ENCODE results near the gene ZYG11A.

Gene ZYG11A

GRCh38 chr1:52904208-52904926 lies 61.8 kb downstream of the ZYG11A start:
- DNase-seq: no peak
- Mint-ChIP-seq H3K4me3 (no peak overlapping the region), H3K4me1 (ENCODE audit: low read depth) (no peaks in the 10 kb centered on the region), H3K27ac (no peak overlapping the region), H3K27me3 (no peaks in the 10 kb centered on the region), H3K36me3 (ENCODE audit: low read depth) (peaks cover 32% of the 10 kb centered on the region), H3K9me3 (no peaks in the 10 kb centered on the region)

- no peaks in the 10 kb centered on the region for H3K27me3 Mint-ChIP-seq
- H3K36me3 Mint-ChIP-seq (ENCODE audit: low read depth): peaks cover 34% of the 10 kb centered on the region
- H3K9me3 Mint-ChIP-seq: no peaks in the 10 kb centered on the region
- peak; percentile 50 for DNase-seq
- no peaks in the 10 kb centered on the region for H3K4me1 Mint-ChIP-seq (ENCODE audit: low read depth)
- H3K27ac Mint-ChIP-seq: no peak overlapping the region
- H3K4me3 Mint-ChIP-seq: no peak overlapping the region
Observed at GRCh38 chr1:52904927-52905698, 62.6 kb downstream of the ZYG11A start.

- Mint-ChIP-seq H3K27ac (no peak overlapping the region), H3K4me3 (no peak overlapping the region), H3K27me3 (no peaks in the 10 kb centered on the region), H3K9me3 (no peaks in the 10 kb centered on the region), H3K36me3 (ENCODE audit: low read depth) (peaks cover 38% of the 10 kb centered on the region), H3K4me1 (ENCODE audit: low read depth) (no peaks in the 10 kb centered on the region)
- no peak for DNase-seq
Observed at GRCh38 chr1:52906135-52906603, 63.6 kb downstream of the ZYG11A start.

GRCh38 chr1:52907068-52907811 lies 64.7 kb downstream of the ZYG11A start:
- Mint-ChIP-seq H3K4me3 (no peak overlapping the region), H3K27me3 (no peaks in the 10 kb centered on the region), H3K36me3 (ENCODE audit: low read depth) (peaks cover 41% of the 10 kb centered on the region), H3K9me3 (no peaks in the 10 kb centered on the region), H3K4me1 (ENCODE audit: low read depth) (no peaks in the 10 kb centered on the region), H3K27ac (no peak overlapping the region)
- no peak for DNase-seq

GRCh38 chr1:52907812-52908153 lies 65.2 kb downstream of the ZYG11A start:
- Mint-ChIP-seq H3K27me3 (no peaks in the 10 kb centered on the region), H3K9me3 (no peaks in the 10 kb centered on the region), H3K27ac (no peak overlapping the region), H3K36me3 (ENCODE audit: low read depth) (peaks cover 41% of the 10 kb centered on the region), H3K4me1 (ENCODE audit: low read depth) (no peaks in the 10 kb centered on the region), H3K4me3 (no peak overlapping the region)
- no peak for DNase-seq

GRCh38 chr1:52911541-52911940 lies 69.0 kb downstream of the ZYG11A start:
- Mint-ChIP-seq H3K27ac (no peak overlapping the region), H3K9me3 (no peaks in the 10 kb centered on the region), H3K36me3 (ENCODE audit: low read depth) (peaks cover 33% of the 10 kb centered on the region), H3K4me1 (ENCODE audit: low read depth) (no peaks in the 10 kb centered on the region), H3K27me3 (no peaks in the 10 kb centered on the region), H3K4me3 (no peak overlapping the region)
- DNase-seq: no peak

- no peak for DNase-seq
- Mint-ChIP-seq H3K4me3 (no peak overlapping the region), H3K27ac (no peak overlapping the region), H3K27me3 (no peaks in the 10 kb centered on the region), H3K36me3 (ENCODE audit: low read depth) (peaks cover 25% of the 10 kb centered on the region), H3K4me1 (ENCODE audit: low read depth) (peaks cover 2% of the 10 kb centered on the region), H3K9me3 (no peaks in the 10 kb centered on the region)
Observed at GRCh38 chr1:52913014-52913413, 70.5 kb downstream of the ZYG11A start.

GRCh38 chr1:52913537-52913936 lies 71.0 kb downstream of the ZYG11A start:
- DNase-seq: no peak
- Mint-ChIP-seq H3K27me3 (no peaks in the 10 kb centered on the region), H3K4me1 (ENCODE audit: low read depth) (peaks cover 2% of the 10 kb centered on the region), H3K9me3 (no peaks in the 10 kb centered on the region), H3K36me3 (ENCODE audit: low read depth) (peaks cover 22% of the 10 kb centered on the region), H3K4me3 (no peak overlapping the region), H3K27ac (no peak overlapping the region)

- no peak overlapping the region for H3K4me3 Mint-ChIP-seq
- no peaks in the 10 kb centered on the region for H3K9me3 Mint-ChIP-seq
- DNase-seq: no peak
- peaks cover 16% of the 10 kb centered on the region for H3K36me3 Mint-ChIP-seq (ENCODE audit: low read depth)
- H3K4me1 Mint-ChIP-seq (ENCODE audit: low read depth): peaks cover 8% of the 10 kb centered on the region
- no peak overlapping the region for H3K27ac Mint-ChIP-seq
- no peaks in the 10 kb centered on the region for H3K27me3 Mint-ChIP-seq
Observed at GRCh38 chr1:52914463-52914862, 71.9 kb downstream of the ZYG11A start.

- peaks cover 10% of the 10 kb centered on the region for H3K36me3 Mint-ChIP-seq (ENCODE audit: low read depth)
- peaks cover 16% of the 10 kb centered on the region for H3K4me1 Mint-ChIP-seq (ENCODE audit: low read depth)
- H3K27ac Mint-ChIP-seq: no peak overlapping the region
- DNase-seq: no peak
- no peaks in the 10 kb centered on the region for H3K9me3 Mint-ChIP-seq
- H3K4me3 Mint-ChIP-seq: no peak overlapping the region
- H3K27me3 Mint-ChIP-seq: no peaks in the 10 kb centered on the region
Observed at GRCh38 chr1:52915211-52915854, 72.8 kb downstream of the ZYG11A start.

GRCh38 chr1:52915855-52916220 lies 73.3 kb downstream of the ZYG11A start:
- peaks cover 22% of the 10 kb centered on the region for H3K4me1 Mint-ChIP-seq (ENCODE audit: low read depth)
- peaks cover 7% of the 10 kb centered on the region for H3K36me3 Mint-ChIP-seq (ENCODE audit: low read depth)
- DNase-seq: no peak
- no peaks in the 10 kb centered on the region for H3K27me3 Mint-ChIP-seq
- H3K27ac Mint-ChIP-seq: no peak overlapping the region
- no peak overlapping the region for H3K4me3 Mint-ChIP-seq
- no peaks in the 10 kb centered on the region for H3K9me3 Mint-ChIP-seq

- peaks cover 4% of the 10 kb centered on the region for H3K36me3 Mint-ChIP-seq (ENCODE audit: low read depth)
- no peak overlapping the region for H3K27ac Mint-ChIP-seq
Observed at GRCh38 chr1:52916241-52916975, 73.8 kb downstream of the ZYG11A start.

GRCh38 chr1:52917156-52917555 lies 74.6 kb downstream of the ZYG11A start:
- Mint-ChIP-seq H3K9me3 (no peaks in the 10 kb centered on the region), H3K4me3 (no peak overlapping the region), H3K36me3 (ENCODE audit: low read depth) (peaks cover 3% of the 10 kb centered on the region), H3K27ac (no peak overlapping the region), H3K27me3 (no peaks in the 10 kb centered on the region), H3K4me1 (ENCODE audit: low read depth) (peaks cover 28% of the 10 kb centered on the region)
- DNase-seq: no peak

More at GRCh38 chr1:52916241-52916975, 73.8 kb downstream of the ZYG11A start:
- H3K4me3 Mint-ChIP-seq: no peak overlapping the region
- DNase-seq: no peak
- no peaks in the 10 kb centered on the region for H3K27me3 Mint-ChIP-seq
- H3K4me1 Mint-ChIP-seq (ENCODE audit: low read depth): peaks cover 23% of the 10 kb centered on the region
- H3K9me3 Mint-ChIP-seq: no peaks in the 10 kb centered on the region

- H3K27me3 Mint-ChIP-seq: no peaks in the 10 kb centered on the region
- H3K27ac Mint-ChIP-seq: no peak overlapping the region
- H3K9me3 Mint-ChIP-seq: no peaks in the 10 kb centered on the region
- no peak overlapping the region for H3K4me3 Mint-ChIP-seq
- DNase-seq: no peak
- peaks cover 30% of the 10 kb centered on the region for H3K4me1 Mint-ChIP-seq (ENCODE audit: low read depth)
- peaks cover 3% of the 10 kb centered on the region for H3K36me3 Mint-ChIP-seq (ENCODE audit: low read depth)
Observed at GRCh38 chr1:52917581-52917980, 75.0 kb downstream of the ZYG11A start.
